Uterus (tissue), 4 donors: Measurements from ENCODE around the gene NUBPL. TPM values are rescaled to one million over a fixed set of nuclear protein-coding genes. Genes with fewer than 3 reads are reported as not detected.

Experiments used
- DNase-seq, 2 donors: peaks; one replicate each; pipeline ENCODE4 v3.0.0-alpha.2; 2019 to 2020
- H3K27ac ChIP-seq, 2 donors: fragments of 200-600 bp; sonication (generic); 1 replicate in 1 of 2; 2 replicates in 1 of 2; pipeline ENCODE4 v1.5.1; 2016 to 2018
- H3K27me3 ChIP-seq, 2 donors: fragments of 200-600 bp; sonication (generic); one replicate each; pipeline ENCODE4 v1.5.1; 2018 to 2019; ENCODE audit warnings: control low read depth in 1 of 2
- H3K36me3 ChIP-seq, 2 donors: fragments of 200-600 bp; sonication (generic); one replicate each; pipeline ENCODE4 v1.5.1; 2019; ENCODE audit warnings: control low read depth in 1 of 2
- H3K4me1 ChIP-seq, 2 donors: fragments of 200-600 bp; sonication (generic); one replicate each; pipeline ENCODE4 v1.5.1; 2018 to 2019; ENCODE audit warnings: control low read depth in 1 of 2
- H3K4me3 ChIP-seq, 2 donors: fragments of 200-600 bp; sonication (generic); 1 replicate in 1 of 2; 2 replicates in 1 of 2; pipeline ENCODE4 v1.5.1; 2018 to 2019; ENCODE audit warnings: mild to moderate bottlenecking in 1 of 2
- H3K9me3 ChIP-seq, 2 donors: fragments of 200-600 bp; sonication (generic); one replicate each; pipeline ENCODE4 v1.5.1; 2019; ENCODE audit warnings: control low read depth in 1 of 2
- POLR2A ChIP-seq, 2 donors: fragments of 450-650 bp; IDR thresholded peaks; one replicate each; pipeline ENCODE4 v1.6.1; 2016; ENCODE audit warnings: antibody characterized with exemption in 2 of 2, mild to moderate bottlenecking in 1 of 2, moderate library complexity in 1 of 2
- intact Hi-C: fragments of 100-400 bp; cut with DNase I; formaldehyde crosslinking; loops from one replicate; pipeline ENCODE4 v1.15.1; 2023; ENCODE audit warnings: low total_unique reads
- total RNA-seq, 4 donors: library from RNA; depleted of rRNA in 3 of 4; stranded (reverse); fragments of >200 nt in 3 of 4; gene quantifications; one replicate each; pipeline versions ENCODE4 v1.1.0 to v1.2.4, GENCODE V29; 2014 to 2023
- TF ChIP-seq, protein P1 (sequence below), 4 experiments: fragments of 200-600 bp in 2 of 4; fragments of 450-650 bp in 2 of 4; sonication (generic) in 2 of 4; IDR thresholded peaks; one replicate each; pipeline ENCODE4 v1.5.1; 2016 to 2019; ENCODE audit warnings: antibody characterized with exemption in 4 of 4, mild to moderate bottlenecking in 2 of 4, moderate library complexity in 1 of 4
- donor health status: DM: yes; HTN: yes; CAD: no.

NUBPL gene
- total RNA-seq, 4 donors from 2014 or later: 1.5 to 31.5 (median 12.2) TPM

DNA sequence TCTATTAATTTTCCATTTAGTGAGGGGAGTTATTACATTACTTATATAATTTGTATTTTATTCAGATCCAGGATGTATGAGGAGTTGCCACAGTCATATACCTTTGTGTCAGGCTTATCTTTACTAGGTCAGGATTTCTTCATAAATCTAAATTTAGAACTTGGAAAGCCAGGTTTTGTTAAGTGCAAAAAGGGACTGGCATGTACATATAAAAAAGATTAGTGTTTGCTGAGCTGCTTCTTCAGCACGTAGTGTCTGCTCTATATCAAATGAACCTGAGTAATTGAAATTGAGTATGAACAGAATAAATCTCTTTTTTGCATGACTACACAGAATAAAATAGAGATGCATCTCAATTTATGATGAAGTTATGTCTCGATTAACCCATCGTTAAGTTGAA, 157.4 kb downstream of the NUBPL start:
- TF ChIP-seq, protein P1, sequence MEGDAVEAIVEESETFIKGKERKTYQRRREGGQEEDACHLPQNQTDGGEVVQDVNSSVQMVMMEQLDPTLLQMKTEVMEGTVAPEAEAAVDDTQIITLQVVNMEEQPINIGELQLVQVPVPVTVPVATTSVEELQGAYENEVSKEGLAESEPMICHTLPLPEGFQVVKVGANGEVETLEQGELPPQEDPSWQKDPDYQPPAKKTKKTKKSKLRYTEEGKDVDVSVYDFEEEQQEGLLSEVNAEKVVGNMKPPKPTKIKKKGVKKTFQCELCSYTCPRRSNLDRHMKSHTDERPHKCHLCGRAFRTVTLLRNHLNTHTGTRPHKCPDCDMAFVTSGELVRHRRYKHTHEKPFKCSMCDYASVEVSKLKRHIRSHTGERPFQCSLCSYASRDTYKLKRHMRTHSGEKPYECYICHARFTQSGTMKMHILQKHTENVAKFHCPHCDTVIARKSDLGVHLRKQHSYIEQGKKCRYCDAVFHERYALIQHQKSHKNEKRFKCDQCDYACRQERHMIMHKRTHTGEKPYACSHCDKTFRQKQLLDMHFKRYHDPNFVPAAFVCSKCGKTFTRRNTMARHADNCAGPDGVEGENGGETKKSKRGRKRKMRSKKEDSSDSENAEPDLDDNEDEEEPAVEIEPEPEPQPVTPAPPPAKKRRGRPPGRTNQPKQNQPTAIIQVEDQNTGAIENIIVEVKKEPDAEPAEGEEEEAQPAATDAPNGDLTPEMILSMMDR (IDR thresholded peaks at IDR 0.05): no peak
- no peak for TF ChIP-seq POLR2A (IDR thresholded peaks at IDR 0.05)
- Histone ChIP-seq H3K36me3 (no peaks in the 10 kb centered on the region), H3K27ac (no peak overlapping the region), H3K27me3 (no peaks in the 10 kb centered on the region), H3K9me3 (no peaks in the 10 kb centered on the region), H3K4me3 (no peak overlapping the region), H3K4me1 (no peaks in the 10 kb centered on the region)
- intact Hi-C loops: no loop called here
- DNase-seq: no peak

DNA sequence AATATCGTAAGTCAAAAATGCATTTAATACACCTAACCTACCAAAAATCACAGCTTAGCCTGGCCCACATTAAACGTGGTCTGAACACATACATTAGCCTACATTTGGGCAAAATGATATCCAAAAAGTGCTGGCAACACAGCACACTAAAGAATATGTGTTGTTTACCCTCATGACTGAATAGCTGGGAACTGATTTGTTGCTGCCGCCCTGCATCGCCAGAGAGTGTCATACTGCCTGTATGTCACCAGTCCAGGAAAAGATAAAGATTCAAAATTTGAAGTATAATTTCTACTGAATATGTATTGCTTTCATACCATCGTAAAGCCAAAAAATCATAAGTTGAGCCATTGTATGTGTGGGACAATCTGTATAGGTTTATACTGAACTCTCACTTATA, 157.8 kb downstream of the NUBPL start:
- Histone ChIP-seq H3K27ac (no peak overlapping the region), H3K27me3 (no peaks in the 10 kb centered on the region), H3K9me3 (no peaks in the 10 kb centered on the region), H3K4me1 (no peaks in the 10 kb centered on the region), H3K36me3 (no peaks in the 10 kb centered on the region), H3K4me3 (no peak overlapping the region)
- no peak for DNase-seq
- TF ChIP-seq POLR2A (IDR thresholded peaks at IDR 0.05): no peak
- TF ChIP-seq, protein P1 (IDR thresholded peaks at IDR 0.05): no peak
- intact Hi-C loops: no loop called here

DNA sequence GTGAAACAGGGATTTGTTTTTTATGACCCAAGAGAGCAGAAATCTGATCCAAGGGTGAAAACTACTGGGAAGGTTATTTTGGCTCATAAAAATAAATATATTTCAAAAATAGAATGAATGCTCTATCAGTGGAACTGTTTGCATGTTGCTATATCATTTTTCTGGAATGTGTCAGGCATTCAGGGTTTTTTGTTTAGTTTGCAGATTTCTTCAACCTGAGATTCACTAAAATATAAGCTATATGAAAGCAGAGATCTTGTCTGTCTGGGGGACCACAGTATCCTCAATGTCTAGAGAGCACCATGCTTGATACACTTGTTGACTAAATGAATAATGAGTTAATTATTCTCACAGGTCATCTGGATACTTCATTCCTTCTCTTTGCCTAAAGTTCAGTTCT, 165.1 kb downstream of the NUBPL start:
- no peaks in the 10 kb centered on the region for H3K36me3 ChIP-seq
- no peak overlapping the region for H3K27ac ChIP-seq
- no peak overlapping the region for H3K4me3 ChIP-seq
- no peak for DNase-seq
- intact Hi-C loops: no loop called here
- TF ChIP-seq POLR2A (IDR thresholded peaks at IDR 0.05): no peak
- TF ChIP-seq, protein P1 (IDR thresholded peaks at IDR 0.05): no peak
- H3K27me3 ChIP-seq: no peaks in the 10 kb centered on the region
- no peaks in the 10 kb centered on the region for H3K4me1 ChIP-seq
- no peaks in the 10 kb centered on the region for H3K9me3 ChIP-seq

DNA sequence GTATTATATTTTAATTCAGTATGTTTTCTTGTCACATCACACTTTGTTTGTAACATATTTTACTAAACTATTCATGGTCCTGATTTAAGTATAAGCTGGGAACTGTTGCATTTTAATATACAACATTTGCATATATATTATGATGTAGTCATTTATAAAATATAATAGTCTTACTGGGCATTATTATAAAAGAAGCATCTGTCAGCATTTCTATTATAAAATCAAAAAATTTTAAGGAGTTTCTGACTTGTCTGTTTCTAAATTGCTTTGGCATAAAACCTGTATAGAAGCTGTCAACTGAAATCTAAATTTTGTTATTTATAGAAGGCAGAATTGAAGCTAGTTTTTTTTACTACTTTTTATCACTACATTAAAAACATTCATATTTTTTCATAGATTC, 166.6 kb downstream of the NUBPL start:
- Histone ChIP-seq H3K4me3 (no peak overlapping the region), H3K27ac (no peak overlapping the region), H3K36me3 (no peaks in the 10 kb centered on the region), H3K27me3 (no peaks in the 10 kb centered on the region), H3K9me3 (no peaks in the 10 kb centered on the region), H3K4me1 (no peaks in the 10 kb centered on the region)
- DNase-seq: no peak
- no peak for TF ChIP-seq POLR2A (IDR thresholded peaks at IDR 0.05)
- TF ChIP-seq, protein P1 (IDR thresholded peaks at IDR 0.05): no peak
- intact Hi-C loops: no loop called here

DNA sequence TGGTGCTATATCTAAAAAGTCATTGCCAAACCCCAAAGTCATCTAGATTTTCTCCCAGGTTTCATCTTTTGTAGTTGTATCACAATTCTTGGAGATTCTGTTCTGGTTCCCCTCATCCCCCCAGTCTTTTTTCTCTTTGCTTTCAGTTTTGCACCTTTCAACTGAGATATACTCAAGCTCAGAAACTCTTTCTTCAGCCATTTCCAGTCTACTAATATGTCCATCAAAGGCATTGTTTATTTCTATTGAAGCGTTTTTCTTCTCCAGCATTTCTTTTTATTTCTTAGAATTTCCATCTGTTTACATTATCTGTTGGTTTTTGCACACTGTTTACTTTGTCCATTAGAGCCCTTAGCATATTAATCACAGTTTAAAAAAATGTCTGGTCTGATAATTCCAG, 179.5 kb downstream of the NUBPL start:
- intact Hi-C loops: no loop called here
- peaks cover 0 to 2% of the 10 kb centered on the region in 2 donors for H3K9me3 ChIP-seq
- H3K4me1 ChIP-seq: no peaks in the 10 kb centered on the region
- TF ChIP-seq POLR2A (IDR thresholded peaks at IDR 0.05): no peak
- TF ChIP-seq, protein P1 (IDR thresholded peaks at IDR 0.05): no peak
- H3K36me3 ChIP-seq: no peaks in the 10 kb centered on the region
- no peaks in the 10 kb centered on the region for H3K27me3 ChIP-seq
- DNase-seq: no peak
- no peak overlapping the region for H3K4me3 ChIP-seq
- no peak overlapping the region for H3K27ac ChIP-seq
